HT-29 (cell line): ENCODE measurements around the gene PHOSPHO2. TPM values are rescaled to one million over a fixed set of nuclear protein-coding genes. Genes with fewer than 3 reads are reported as not detected.
A peak's percentile ranks its signal among the peaks of the same experiment; 100 is the strongest.

Experiments used
- DNase-seq: peaks from one replicate; pipeline ENCODE4 v3.0.0-alpha.2; 2015; ENCODE audit warnings: low spot score
- total RNA-seq: library from RNA; depleted of rRNA; stranded (reverse); fragments of >200 nt; shearing (Covaris generic); gene quantifications from 2 replicates; pipeline ENCODE4 v1.2.3, GENCODE V29; 2014; rRNA removed

Gene PHOSPHO2, protein sequence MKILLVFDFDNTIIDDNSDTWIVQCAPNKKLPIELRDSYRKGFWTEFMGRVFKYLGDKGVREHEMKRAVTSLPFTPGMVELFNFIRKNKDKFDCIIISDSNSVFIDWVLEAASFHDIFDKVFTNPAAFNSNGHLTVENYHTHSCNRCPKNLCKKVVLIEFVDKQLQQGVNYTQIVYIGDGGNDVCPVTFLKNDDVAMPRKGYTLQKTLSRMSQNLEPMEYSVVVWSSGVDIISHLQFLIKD
- total RNA-seq: 4.4 and 8.2 TPM in 2 replicates

DNA sequence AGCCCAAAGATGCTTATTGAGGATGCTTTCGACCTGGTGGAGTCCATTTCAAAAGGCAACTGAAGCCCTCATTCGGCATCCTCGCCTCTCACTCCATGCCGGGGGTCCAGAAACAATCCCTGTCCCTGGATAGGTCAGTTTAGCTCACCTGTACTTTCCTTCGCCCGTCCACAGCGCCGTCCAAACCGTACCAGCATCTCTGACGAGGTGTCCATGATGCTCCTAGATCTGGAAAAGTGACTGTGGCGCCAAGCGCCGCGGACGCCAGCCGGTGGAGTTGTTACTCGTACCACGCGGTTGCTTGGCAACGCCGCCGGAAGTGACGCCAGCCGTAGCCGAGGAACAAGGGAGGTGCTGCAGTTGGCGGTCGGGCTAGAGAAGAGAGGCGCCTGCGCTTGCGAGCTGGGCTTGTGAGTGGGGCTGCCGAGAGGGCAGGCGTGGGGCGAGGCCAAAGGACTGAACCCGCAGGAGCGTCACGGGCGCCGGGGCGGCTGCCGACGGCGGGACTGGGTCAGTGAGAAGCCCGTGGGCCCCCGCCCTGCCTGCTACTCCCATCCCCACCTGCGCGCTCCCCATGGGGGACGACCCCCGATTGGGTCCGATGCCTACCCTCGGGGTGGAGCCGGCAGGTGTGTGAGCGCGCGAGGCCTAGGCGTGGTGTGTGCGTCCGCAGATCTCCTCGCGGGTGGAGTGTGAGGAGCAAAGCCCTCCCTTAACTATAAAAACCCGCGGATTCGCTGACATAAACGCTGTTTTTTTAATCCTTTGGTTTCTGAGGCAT is at the start of gene PHOSPHO2, which contains the start of gene CFAP210:
Gene PHOSPHO2 (plus strand): TSS at position 357 of the 781 bp plus-strand sequence. CDS start 6,503 bp downstream, outside the sequence.
Gene CFAP210 (minus strand): TSS at position 293 of the 781 bp plus-strand sequence. CDS start 78 bp downstream, at position 215.
- DNase-seq: peak; percentile 98

DNA sequence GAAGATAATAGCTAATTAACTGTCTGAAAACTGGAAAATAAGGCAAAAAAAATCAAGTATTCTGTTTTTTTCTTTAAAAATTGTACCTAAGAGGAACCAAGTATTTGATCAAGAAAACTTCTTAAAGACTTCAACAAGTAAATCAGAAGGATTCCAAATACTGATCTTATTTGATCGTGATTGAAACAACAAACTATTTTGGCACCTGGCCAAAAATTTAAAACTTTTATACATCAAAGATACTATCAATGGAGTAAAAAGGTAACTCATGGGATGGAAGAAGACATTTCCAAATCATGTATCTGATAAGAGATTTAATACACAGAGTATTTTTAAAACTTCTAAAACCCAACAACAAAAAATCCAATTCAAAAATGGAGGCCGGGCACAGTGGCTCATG is 46.8 kb upstream of the PHOSPHO2 start:
- DNase-seq: no peak

DNA sequence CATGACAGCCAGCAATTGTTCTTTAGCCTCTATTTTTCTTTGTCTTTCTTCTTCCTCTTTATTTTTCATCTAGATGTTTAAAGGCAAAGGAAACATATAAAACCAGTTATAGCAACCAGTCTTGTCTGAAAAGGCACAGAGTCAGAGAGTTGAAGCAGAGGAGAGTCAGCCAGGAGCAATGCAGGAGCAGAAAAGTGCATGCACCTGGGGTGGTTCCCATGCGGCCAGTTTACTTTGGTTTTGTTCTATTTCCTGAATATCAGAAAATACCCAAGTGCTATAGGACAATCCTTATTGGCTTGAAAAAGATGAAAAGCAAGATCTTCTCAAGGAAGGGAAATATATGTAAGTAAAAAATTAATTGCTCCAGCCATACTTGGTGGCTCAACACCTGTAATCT is 45.0 kb upstream of the PHOSPHO2 start:
- DNase-seq: no peak

GRCh38 chr2:169653636-169654035 is 40.6 kb upstream of the PHOSPHO2 start:
- DNase-seq: no peak

DNA sequence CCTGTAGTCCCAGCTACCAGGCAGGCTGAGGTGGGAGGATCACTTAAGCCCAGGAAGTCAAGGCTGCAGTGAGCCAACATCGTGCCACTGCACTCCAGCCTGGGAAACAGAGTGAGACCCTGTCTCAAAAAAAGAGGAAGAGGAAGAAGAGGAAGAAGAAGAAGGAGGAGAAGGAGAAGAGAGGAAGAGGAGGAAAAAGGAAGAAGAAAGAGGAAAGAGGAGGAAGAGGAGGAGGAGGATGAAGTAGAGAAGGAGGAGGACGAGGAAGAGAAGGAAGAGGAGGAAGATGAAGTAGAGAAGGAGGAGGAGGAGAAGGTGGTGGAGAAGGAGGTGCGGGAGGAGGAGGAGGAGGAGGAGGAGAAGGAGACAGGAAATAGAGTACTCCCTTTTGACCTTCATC is 38.1 kb upstream of the PHOSPHO2 start:
- no peak for DNase-seq

DNA sequence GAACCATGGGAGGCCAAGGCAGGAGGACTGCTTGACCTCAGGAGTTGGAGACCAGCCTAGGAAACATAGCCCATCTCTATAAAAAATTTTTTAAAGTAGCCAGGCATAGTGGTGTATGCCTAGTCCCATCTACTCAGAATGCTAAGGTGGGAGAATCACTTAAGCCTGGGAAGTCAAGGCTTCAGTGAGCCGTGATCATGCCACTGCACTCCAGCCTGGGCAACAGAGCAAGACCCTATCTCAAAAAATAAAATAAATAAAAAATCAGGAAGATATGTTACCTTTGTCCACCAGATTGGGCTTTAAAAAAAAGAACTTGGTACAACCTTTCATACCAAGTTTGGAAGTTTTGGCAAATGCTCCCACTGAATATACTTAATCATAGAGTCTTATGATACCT is 35.4 kb upstream of the PHOSPHO2 start:
- no peak for DNase-seq

DNA sequence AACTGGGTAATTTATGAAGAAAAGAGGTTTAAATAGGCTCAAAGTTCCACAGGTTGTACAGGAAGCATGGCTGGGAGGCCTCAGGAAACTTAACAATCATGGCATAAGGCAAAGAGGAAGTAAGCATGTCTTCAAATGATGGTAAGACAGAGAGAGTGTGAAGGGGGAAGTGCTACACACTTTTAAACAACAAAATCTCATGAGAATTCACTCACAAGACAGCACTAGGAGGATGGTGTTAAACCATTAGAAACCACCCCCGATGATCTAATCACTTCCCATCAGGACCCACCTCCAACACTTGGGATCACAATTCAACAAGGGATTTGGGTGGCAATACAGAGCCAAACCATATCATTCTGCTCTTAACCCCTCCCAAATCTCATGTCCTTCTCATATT is 34.9 kb upstream of the PHOSPHO2 start:
- no peak for DNase-seq

DNA sequence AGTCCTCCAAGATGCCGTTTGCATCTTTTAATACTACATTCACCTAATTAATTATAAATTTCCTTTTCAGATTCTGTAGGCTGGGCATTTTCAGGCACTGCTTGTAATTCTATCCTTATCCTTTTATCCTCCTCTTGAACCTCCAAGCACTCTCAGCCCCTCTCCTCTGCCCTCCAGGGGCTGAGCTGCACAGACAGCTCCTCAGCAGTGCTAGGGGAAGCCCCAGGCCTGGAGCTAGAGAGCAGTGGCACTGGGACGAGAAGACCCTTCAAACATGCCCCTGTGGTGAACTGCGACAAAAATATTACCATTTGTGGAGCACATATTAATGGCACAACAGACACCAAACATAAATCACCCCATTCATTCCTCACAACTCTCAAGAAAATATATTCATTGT is 33.0 kb upstream of the PHOSPHO2 start:
- no peak for DNase-seq

DNA sequence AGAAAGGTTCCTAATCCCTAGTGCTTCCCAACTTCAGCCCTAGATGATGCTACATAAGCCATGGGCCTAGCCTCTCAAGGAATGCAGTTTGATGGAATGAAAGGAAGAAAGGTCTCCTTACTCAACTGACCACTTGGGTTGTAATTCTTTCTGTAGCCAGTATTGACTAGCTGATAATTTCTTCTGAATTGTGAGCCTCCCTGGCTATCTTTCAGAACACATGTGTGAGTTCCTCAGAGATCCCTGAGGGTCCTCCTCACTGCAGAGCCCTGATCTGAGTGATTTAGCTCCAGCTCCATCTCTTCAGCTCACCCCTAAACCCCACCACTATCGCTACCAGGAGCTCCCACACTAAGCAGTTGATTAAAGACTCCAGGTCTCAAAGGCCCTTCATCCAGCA is 31.5 kb upstream of the PHOSPHO2 start:
- no peak for DNase-seq

DNA sequence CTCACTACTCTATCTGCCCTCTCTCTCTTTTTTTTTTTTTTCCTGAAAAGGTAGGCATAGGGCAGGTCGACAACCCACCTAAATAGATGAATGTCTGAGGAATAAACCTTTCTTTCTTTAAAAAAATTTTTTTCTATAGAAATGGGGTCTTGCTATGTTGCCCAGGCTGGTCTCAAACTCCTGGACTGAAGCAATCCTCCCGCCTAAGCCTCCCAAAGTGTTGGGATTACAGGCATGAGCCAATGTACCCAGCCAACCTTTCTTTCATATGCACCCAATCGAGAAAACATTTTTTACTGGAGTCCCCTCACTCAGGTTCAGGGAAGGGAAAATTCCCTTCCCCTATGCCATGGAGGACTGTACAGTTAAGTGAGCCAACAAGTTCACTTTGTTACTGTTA is 31.0 kb upstream of the PHOSPHO2 start:
- DNase-seq: no peak

- DNase-seq: no peak
These were observed 29.7 kb upstream of the PHOSPHO2 start for GRCh38 chr2:169664600-169664977.

DNA sequence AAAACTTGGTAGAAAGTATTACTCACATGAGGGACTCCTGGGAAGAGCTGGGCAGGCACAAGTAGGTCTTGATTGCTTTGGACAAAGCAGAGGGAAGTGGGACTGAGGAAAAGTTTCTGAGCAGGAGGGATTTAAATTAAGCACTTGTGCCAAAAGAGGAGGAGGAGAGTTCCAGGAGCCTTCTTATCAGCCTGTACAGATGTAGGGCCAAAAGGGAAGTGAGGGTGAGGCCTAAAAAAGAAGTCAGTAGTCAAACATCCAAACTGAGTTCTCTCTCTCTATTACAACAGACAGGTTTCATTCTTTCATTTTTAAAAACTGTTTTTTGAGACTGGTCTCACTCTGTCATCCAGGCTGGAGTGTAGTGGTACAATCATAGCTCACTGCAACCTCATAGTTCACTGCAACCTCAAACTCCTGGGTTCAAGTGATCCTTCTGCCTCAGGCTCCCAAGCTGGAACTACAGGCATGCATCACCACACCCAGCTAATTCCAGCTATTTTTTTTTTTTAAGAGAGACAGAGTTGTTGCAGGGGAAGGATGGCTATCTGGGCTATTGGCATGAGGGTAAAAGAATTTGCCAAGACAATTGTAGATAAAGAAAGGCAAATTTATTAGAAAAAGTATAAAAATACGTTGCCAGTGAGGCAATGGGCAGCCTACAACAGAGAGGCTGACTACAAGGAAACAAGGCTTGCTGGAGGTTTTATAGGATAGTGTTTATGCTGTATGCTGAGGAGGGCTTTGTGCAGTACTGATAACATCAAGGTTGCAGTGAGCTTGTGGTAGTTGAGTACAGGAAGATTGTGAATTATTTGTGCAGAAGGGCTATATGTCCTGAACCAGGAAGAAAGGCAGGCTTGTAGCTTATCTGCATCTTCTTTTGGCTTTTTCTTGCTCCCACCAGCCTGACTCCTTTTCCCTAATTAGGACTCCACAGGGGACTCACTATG is 29.0 kb upstream of the PHOSPHO2 start:
- DNase-seq: no peak

DNA sequence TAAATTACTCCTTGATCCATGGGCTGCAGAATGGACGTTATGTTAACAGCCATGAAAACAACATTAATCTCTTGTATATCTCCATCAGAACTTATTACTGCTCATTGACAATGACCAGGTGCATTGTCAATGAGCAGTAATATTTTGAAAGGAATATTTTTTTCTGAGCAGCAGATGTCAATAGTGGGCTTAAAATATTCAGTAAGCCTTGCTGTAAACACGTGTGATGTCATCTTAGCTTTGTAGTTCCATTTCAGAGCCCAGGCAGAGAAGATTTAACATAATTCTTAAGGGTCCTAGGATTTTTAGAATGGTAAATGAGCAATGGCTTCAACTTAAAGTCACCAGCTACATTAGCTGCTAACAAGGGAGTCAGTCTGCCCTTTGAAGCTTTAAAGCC is 26.7 kb upstream of the PHOSPHO2 start:
- no peak for DNase-seq

GRCh38 chr2:169670215-169670651 is 24.0 kb upstream of the PHOSPHO2 start:
- no peak for DNase-seq

DNA sequence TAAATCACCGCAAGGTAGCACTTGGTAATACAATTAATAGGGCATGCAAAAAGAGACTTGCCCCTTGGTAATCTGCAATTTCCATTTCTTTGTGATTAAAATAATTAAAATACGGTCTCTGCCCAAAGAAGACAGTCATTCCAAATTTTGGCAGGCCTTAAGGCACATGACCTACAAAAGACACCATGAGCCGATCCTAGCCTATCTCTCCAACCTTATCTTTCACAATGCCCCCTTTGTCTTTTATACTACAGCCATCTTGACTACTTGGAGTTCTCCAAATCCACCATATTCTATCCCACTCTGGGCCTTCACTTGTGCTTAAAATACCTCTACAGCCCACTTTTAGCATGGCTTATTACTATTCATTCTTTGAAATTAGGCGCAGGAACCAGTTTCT is 23.3 kb upstream of the PHOSPHO2 start:
- DNase-seq: no peak

DNA sequence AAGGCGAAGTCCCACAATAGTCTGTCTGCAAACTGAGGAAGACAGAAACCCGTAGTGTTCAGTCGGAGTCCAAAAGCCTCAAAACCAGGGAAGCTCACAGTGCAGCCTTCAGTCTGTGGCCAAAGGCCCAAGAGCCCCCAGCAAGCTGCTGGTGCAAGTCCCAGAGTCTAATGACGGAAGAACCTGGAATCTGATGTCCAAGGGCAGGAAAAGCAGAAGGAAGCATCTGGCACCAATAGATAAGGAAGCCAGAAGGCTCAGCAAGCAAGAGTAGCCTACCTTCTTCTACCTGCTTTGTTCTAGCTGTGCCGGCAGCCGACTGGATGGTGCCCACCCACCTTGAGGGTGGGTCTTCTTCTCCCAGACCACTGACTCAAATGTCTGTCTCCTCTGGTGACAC is 21.9 kb upstream of the PHOSPHO2 start:
- DNase-seq: no peak

GRCh38 chr2:169673106-169673505 is 21.2 kb upstream of the PHOSPHO2 start:
- no peak for DNase-seq

DNA sequence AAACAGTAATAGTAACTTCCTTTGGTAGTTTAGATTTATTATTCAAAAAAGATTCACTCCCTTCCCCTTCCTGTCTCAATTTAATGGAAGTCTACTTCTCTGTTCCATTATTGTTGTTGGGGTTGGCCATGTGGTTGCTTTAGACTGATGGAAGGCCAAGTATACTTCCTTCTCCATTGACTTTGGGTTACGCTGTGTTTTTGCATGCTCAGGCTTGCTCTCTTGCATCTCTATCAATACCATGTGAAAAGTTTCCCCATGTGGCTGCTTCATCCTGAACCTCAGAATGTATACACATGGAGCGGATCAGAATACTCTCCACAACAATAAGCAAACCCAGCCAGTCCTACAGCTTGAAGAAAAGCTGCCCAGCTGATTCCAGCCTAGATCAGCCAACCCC is 20.3 kb upstream of the PHOSPHO2 start:
- no peak for DNase-seq

- DNase-seq: no peak
These were observed 17.9 kb upstream of the PHOSPHO2 start for GRCh38 chr2:169676357-169676756.

- DNase-seq: no peak
These were observed 17.4 kb upstream of the PHOSPHO2 start for GRCh38 chr2:169676850-169677249.

- DNase-seq: no peak
These were observed 11.2 kb upstream of the PHOSPHO2 start for GRCh38 chr2:169683054-169683424.
